ENCODE data around the gene ATP6V1G2.
"Not testable (repeated sequence)": the region's sequence is repeated elsewhere in the genome, so short reads cannot be mapped to it uniquely, and the experiment has no call there.

ATP6V1G2 gene

DNA sequence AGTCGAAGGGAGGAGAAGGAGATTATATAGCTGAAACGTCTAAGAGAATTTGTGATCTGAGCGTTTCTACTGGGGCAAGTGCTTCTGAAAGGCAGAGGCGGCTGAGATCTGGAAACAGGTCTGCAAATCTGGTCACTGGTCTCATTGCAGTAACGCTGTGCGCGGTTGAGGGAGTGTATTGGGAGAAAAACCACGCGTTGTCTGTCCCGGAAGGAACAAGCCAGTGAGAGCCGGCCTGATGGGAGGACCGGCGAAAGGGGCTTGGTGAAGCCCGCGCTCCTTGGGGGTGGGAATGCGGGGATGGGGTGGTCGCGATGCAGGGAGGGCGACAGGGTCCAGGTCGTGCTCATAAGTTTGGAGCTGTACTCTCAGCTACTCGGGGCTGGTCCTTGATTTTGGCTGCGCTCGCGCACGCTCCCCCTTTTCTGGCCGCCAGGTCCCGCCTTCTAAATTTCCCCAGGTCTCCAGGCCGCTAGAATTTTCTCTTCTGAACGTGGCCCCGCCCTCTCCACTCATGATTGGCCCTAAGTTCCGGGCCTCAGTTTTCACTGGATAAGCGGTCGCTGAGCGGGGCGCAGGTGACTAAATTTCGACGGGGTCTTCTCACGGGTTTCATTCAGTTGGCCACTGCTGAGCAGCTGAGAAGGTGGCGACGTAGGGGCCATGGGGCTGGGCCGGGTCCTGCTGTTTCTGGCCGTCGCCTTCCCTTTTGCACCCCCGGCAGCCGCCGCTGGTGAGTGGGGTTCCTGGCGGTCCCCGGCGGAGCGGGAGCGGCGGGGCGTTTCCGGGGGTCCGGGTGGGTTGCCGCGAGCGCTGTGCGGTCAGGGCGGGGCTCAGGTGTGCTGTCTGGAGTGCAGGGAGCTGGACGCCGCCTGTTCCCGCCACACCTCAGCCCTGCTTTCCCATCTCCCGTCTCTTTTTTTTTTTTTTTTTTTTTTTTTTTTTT, 48.6 kb downstream of the ATP6V1G2 start, which contains the start of gene MICB:
TSS of gene MICB (plus strand) at position 615 of the 946 bp plus-strand sequence. CDS start at position 664, 49 bp downstream.
- H3K27ac ChIP-seq = peak within 1 kb of the TSS in 15 of 21 experiments; percentile 12 to 71 (median 45)

DNA sequence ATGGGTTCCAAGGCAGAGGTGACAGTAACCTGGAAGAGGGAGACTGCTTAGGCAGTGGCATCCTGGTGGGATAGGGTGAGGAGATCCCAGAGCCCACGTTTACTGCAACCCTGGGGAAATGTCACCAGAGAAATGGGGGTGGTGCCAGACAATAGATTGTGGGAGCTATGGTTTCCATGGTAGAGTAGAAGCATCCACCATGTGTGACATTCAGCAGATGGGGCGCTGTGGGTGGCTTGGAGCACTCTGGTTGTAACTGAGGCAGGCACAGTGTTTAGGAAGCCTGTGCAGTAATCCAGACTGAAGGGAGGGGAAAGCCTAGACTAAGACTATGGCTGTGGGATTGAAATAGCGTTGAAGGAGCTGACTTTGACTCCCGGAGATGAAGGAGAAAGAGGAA, 49.6 kb downstream of the ATP6V1G2 start:
- H3K27ac ChIP-seq = peak overlapping the region in 5 of 21 experiments; percentile 18 to 71 (median 52)
- not testable (repeated sequence) for H3K4me3 ChIP-seq

More for the DNA sequence above, 48.6 kb downstream of the ATP6V1G2 start, which contains the start of gene MICB:
- H3K4me3 ChIP-seq = peak within 1 kb of the TSS; percentile 33 to 55 (median 46)

DNA sequence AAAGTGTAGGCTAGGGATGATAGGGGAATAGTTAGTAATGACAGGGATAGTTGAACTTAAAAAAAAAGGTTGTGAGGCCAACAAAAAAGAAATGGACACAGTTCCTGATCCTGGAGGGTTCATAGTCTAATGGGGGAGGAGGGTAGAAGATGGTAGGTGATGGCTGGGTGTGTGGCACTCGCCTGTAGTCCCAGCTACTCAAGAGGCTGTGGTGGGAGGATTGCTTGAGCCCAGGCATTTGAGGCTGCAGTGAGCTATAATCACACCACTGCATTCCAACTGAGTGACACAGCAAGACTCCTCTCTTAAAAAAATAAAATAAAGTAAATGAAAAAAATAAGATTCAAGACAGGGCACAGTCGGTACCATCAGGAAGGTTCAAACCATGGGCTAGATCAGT, 50.8 kb downstream of the ATP6V1G2 start:
- Histone ChIP-seq H3K27ac (peak overlapping the region in 10 of 21 experiments; percentile 71 to 94 (median 82)), H3K4me3 (peak overlapping the region in 3 of 7 experiments; percentile 60 to 67 (median 62))
